H9 (cell line): ENCODE data around the gene RIPK4. TPM values are rescaled to one million over a fixed set of nuclear protein-coding genes. Genes with fewer than 3 reads are reported as not detected.

Experiments
- DNase-seq: peaks from one replicate; pipeline ENCODE4 v3.0.0-alpha.2; 2017
- H2AFZ ChIP-seq: one replicate; pipeline ENCODE4 v1.6.1; 2013; ENCODE audit warnings: mild to moderate bottlenecking, low read length, control low read depth, moderate library complexity
- H2AK5ac ChIP-seq: 2 replicates; pipeline ENCODE4 v1.6.1; 2013; ENCODE audit warnings: low read length, control low read depth, mixed read lengths; ENCODE audit not compliant: insufficient read length
- H2BK120ac ChIP-seq: one replicate; pipeline ENCODE4 v1.6.1; 2013; ENCODE audit warnings: low read depth, mild to moderate bottlenecking, low read length, control low read depth, inconsistent platforms; ENCODE audit not compliant: poor library complexity, severe bottlenecking
- H2BK12ac ChIP-seq: 2 replicates; pipeline ENCODE4 v1.6.1; 2013; ENCODE audit warnings: low read length, control low read depth, mixed read lengths, low read depth; ENCODE audit not compliant: insufficient read length
- H2BK15ac ChIP-seq: 2 replicates; pipeline ENCODE4 v1.6.1; 2013; ENCODE audit warnings: low read depth, low read length, control low read depth
- H2BK20ac ChIP-seq: one replicate; pipeline ENCODE4 v1.6.1; 2013; ENCODE audit warnings: low read depth, mild to moderate bottlenecking, low read length, control low read depth, inconsistent platforms; ENCODE audit not compliant: poor library complexity, severe bottlenecking
- H2BK5ac ChIP-seq: 2 replicates; pipeline ENCODE4 v1.6.1; 2013; ENCODE audit warnings: low read length, control low read depth, mixed read lengths; ENCODE audit not compliant: insufficient read length
- H3K14ac ChIP-seq: 2 replicates; pipeline ENCODE4 v1.6.1; 2013; ENCODE audit warnings: low read length, control low read depth; ENCODE audit not compliant: insufficient read depth
- H3K18ac ChIP-seq: 2 replicates; pipeline ENCODE4 v1.6.1; 2013; ENCODE audit warnings: low read depth, mild to moderate bottlenecking, mixed read lengths, low read length, control low read depth; ENCODE audit not compliant: insufficient read length
- H3K23ac ChIP-seq: 2 replicates; pipeline ENCODE4 v1.6.1; 2013; ENCODE audit warnings: low read length, control low read depth, mixed read lengths, low read depth; ENCODE audit not compliant: insufficient read length
- H3K23me2 ChIP-seq: 2 replicates; pipeline ENCODE4 v1.6.1; 2013; ENCODE audit warnings: low read depth, mild to moderate bottlenecking, mixed read lengths, low read length, control low read depth; ENCODE audit not compliant: insufficient read length, poor library complexity, severe bottlenecking
- H3K27ac ChIP-seq: 2 replicates; pipeline ENCODE4 v1.5.1; 2013; ENCODE audit warnings: low read length, control low read depth, mixed read lengths, low read depth; ENCODE audit not compliant: insufficient read length
- H3K27me3 ChIP-seq: 2 replicates; pipeline ENCODE4 v1.6.1; 2013; ENCODE audit warnings: low read length, control low read depth, inconsistent platforms; ENCODE audit not compliant: insufficient read depth
- H3K4ac ChIP-seq: 2 replicates; pipeline ENCODE4 v1.6.1; 2013; ENCODE audit warnings: low read depth, mild to moderate bottlenecking, control low read depth, inconsistent platforms, low read length, moderate library complexity
- H3K4me1 ChIP-seq: 2 replicates; pipeline ENCODE4 v1.6.1; 2013; ENCODE audit warnings: low read length, control low read depth, inconsistent platforms; ENCODE audit not compliant: insufficient read depth
- H3K4me2 ChIP-seq: 2 replicates; pipeline ENCODE4 v1.6.1; 2013; ENCODE audit warnings: low read length, control low read depth, mixed read lengths; ENCODE audit not compliant: insufficient read length, insufficient read depth
- H3K56ac ChIP-seq: 2 replicates; pipeline ENCODE4 v1.6.1; 2013; ENCODE audit warnings: low read depth, mild to moderate bottlenecking, mixed read lengths, low read length, control low read depth; ENCODE audit not compliant: insufficient read length
- H3K79me1 ChIP-seq: 2 replicates; pipeline ENCODE4 v1.6.1; 2013; ENCODE audit warnings: low read depth, mild to moderate bottlenecking, moderate library complexity, low read length, control low read depth, inconsistent platforms; ENCODE audit not compliant: insufficient read depth, poor library complexity, severe bottlenecking
- H3K79me2 ChIP-seq: 2 replicates; pipeline ENCODE4 v1.6.1; 2013; ENCODE audit warnings: low read length, control low read depth, inconsistent platforms; ENCODE audit not compliant: insufficient read depth
- H3K9ac ChIP-seq: 2 replicates; pipeline ENCODE4 v1.6.1; 2013; ENCODE audit warnings: low read length, control low read depth, mixed read lengths; ENCODE audit not compliant: insufficient read length; ENCODE audit errors: extremely low read depth
- H3K9me3 ChIP-seq: one replicate; pipeline ENCODE4 v1.6.1; 2013; ENCODE audit warnings: low read depth, low read length, inconsistent platforms; ENCODE audit not compliant: control insufficient read depth
- H3T11ph ChIP-seq: one replicate; pipeline ENCODE4 v1.6.1; 2013; ENCODE audit warnings: mild to moderate bottlenecking, low read length, control low read depth, inconsistent platforms
- H4K20me1 ChIP-seq: one replicate; pipeline ENCODE4 v1.6.1; 2013; ENCODE audit not compliant: control insufficient read depth, insufficient read length, insufficient read depth
- H4K5ac ChIP-seq: 2 replicates; pipeline ENCODE4 v1.6.1; 2013; ENCODE audit warnings: low read depth, mild to moderate bottlenecking, mixed read lengths, low read length, control low read depth; ENCODE audit not compliant: insufficient read length
- H4K8ac ChIP-seq: replicated peaks from 2 replicates; pipeline ENCODE4 v1.6.1; 2013; ENCODE audit warnings: low read length, control low read depth, mixed read lengths, low read depth; ENCODE audit not compliant: insufficient read length
- H4K91ac ChIP-seq: 2 replicates; pipeline ENCODE4 v1.6.1; 2013; ENCODE audit warnings: low read depth, mild to moderate bottlenecking, moderate library complexity, mixed read lengths, low read length, control low read depth; ENCODE audit not compliant: insufficient read length
- H3K27ac Mint-ChIP-seq, 3 experiments: 2 replicates in 2 of 3; 3 replicates in 1 of 3; pipeline ENCODE4 v1.8.0; 2020 to 2021; ENCODE audit warnings: mixed read lengths in 3 of 3, mild to moderate bottlenecking in 1 of 3, moderate library complexity in 1 of 3
- H3K27me3 Mint-ChIP-seq: 2 replicates; pipeline ENCODE4 v1.8.0; 2021; ENCODE audit warnings: low read depth, mild to moderate bottlenecking, moderate library complexity, mixed read lengths
- H3K36me3 Mint-ChIP-seq, 3 experiments: 2 replicates in 2 of 3; 3 replicates in 1 of 3; pipeline ENCODE4 v1.8.0; 2020 to 2021; ENCODE audit warnings: low read depth in 3 of 3, mixed read lengths in 3 of 3; ENCODE audit not compliant: insufficient read depth in 1 of 3
- H3K4me1 Mint-ChIP-seq, 2 experiments: 2 replicates each; pipeline ENCODE4 v1.8.0; 2020; ENCODE audit warnings: mixed read lengths in 2 of 2
- H3K4me3 Mint-ChIP-seq, 2 experiments: 2 replicates in 1 of 2; 3 replicates in 1 of 2; pipeline ENCODE4 v1.8.0; 2020 to 2021; ENCODE audit warnings: mild to moderate bottlenecking in 2 of 2, mixed read lengths in 2 of 2, moderate library complexity in 1 of 2
- H3K9me3 Mint-ChIP-seq, 2 experiments: 2 replicates in 1 of 2; 3 replicates in 1 of 2; pipeline ENCODE4 v1.8.0; 2020; ENCODE audit warnings: mild to moderate bottlenecking in 2 of 2, mixed read lengths in 2 of 2, moderate library complexity in 1 of 2
- CTCF ChIP-seq: fragments of 200-600 bp; sonication (generic); conservative IDR thresholded peaks from 3 replicates; pipeline ENCODE4 v1.8.0; 2021; ENCODE audit warnings: antibody characterized with exemption, mild to moderate bottlenecking
- WGBS: extraction: QIAGEN DNeasy Blood & Tissue Kit; methylation state at CpG from one replicate; pipeline ENCODE4 v1.1.7; 2013; ENCODE audit warnings: missing lambda C conversion rate, low lambda C conversion rate, mixed read lengths; ENCODE audit not compliant: insufficient read length; ENCODE audit errors: extremely low coverage; 5-methylcytosine and 5-hydroxymethylcytosine counted together
- total RNA-seq: library from RNA; stranded (reverse); gene quantifications from 2 replicates; pipeline ENCODE4 v1.2.1, GENCODE V29; 2021

Gene RIPK4
- total RNA-seq, 1 experiment from 2014 or later, result 2.9 TPM

GRCh38 chr21:41752231-41752681 is 14.6 kb downstream of the RIPK4 start:
- Histone ChIP-seq H4K8ac (no peak overlapping the region), H3K18ac (peak overlapping the region; percentile 42), H3K27me3 (no peaks in the 10 kb centered on the region; the same call in 1 of the 2 replicates), H3K56ac (no peak overlapping the region), H3K79me2 (no peaks in the 10 kb centered on the region), H2AFZ (no peak overlapping the region), H3T11ph (no peak overlapping the region), H3K4me1 (peaks cover 13% of the 10 kb centered on the region; the same call in 1 of the 2 replicates), H3K4me2 (no peak overlapping the region), H3K23me2 (no peaks in the 10 kb centered on the region), H2BK120ac (no peak overlapping the region), H3K23ac (no peak overlapping the region), H2BK12ac (no peak overlapping the region), H4K5ac (no peak overlapping the region), H3K9ac (no peak overlapping the region), H3K9me3 (no peaks in the 10 kb centered on the region), H2BK5ac (no peak overlapping the region), H2AK5ac (no peak overlapping the region), H3K27ac (no peak overlapping the region), H4K91ac (no peak overlapping the region), H3K79me1 (no peaks in the 10 kb centered on the region), H2BK15ac (no peak overlapping the region), H4K20me1 (no peaks in the 10 kb centered on the region), H3K14ac (peak overlapping the region; percentile 52; the same call in 1 of the 2 replicates), H3K4ac (no peak overlapping the region), H2BK20ac (no peak overlapping the region)
- peaks cover 40 to 50% of the 10 kb centered on the region in 2 experiments for H3K4me1 Mint-ChIP-seq
- H3K27ac Mint-ChIP-seq, result peak overlapping the region in 1 of 3 experiments; percentile 84; a peak in 1 of 7 replicates
- H3K9me3 Mint-ChIP-seq, result no peaks in the 10 kb centered on the region; a peak in 2 of 5 replicates
- no peak for TF ChIP-seq CTCF
- H3K4me3 Mint-ChIP-seq, result peak overlapping the region in 1 of 2 experiments; percentile 26; a peak in 1 of 5 replicates
- no peak for DNase-seq
- no peaks in the 10 kb centered on the region; the same call in 1 of the 2 replicates for H3K27me3 Mint-ChIP-seq
- peaks cover 0 to 5% (median 4%) of the 10 kb centered on the region in 3 experiments; a peak in 6 of 7 replicates for H3K36me3 Mint-ChIP-seq
- WGBS, result no CpG with 5 or more reads among the region's 13 CpGs
